ENCODE measurements around the gene WDR31.
"Not testable (repeated sequence)": the region's sequence is repeated elsewhere in the genome, so short reads cannot be mapped to it uniquely, and the experiment has no call there.

WDR31 gene

DNA sequence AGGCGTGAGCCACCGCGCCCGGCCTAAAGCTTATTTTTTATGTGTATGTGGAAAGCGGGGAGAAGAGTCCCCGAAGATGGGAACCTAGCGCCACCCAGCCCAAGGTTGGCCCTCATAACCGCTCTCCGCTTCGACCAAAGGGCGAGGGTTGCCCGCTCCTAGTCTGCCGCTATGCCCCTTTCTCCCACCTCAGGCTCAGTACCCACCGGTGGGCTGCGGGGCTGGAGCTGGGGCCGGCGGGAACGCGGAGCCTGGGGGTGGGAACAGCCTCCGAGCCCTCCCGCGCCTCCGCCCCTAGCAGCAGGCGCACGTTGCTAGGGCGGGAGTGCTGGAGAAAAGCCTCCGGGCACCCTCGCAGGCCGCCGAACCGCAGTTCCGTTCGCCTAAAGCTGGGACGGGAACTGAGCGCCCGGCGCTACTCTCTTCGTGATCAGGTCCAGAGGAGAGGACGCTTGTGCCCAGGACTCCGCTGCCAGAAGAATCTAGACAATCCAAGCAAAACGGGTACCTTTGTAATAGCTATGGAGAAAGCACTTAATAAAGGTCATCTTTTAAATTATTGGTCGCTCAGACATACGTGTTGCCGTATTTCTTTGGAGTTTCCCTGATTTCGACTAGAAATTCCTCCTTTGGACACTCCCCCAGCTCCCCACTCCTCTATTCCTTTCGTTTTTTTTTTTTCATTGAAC is at the start of gene WDR31:
TSS of gene WDR31 (minus strand) at position 265 of the 689 bp plus-strand sequence. CDS start 8,253 bp downstream, outside the sequence.
- TF ChIP-seq, protein P1, sequence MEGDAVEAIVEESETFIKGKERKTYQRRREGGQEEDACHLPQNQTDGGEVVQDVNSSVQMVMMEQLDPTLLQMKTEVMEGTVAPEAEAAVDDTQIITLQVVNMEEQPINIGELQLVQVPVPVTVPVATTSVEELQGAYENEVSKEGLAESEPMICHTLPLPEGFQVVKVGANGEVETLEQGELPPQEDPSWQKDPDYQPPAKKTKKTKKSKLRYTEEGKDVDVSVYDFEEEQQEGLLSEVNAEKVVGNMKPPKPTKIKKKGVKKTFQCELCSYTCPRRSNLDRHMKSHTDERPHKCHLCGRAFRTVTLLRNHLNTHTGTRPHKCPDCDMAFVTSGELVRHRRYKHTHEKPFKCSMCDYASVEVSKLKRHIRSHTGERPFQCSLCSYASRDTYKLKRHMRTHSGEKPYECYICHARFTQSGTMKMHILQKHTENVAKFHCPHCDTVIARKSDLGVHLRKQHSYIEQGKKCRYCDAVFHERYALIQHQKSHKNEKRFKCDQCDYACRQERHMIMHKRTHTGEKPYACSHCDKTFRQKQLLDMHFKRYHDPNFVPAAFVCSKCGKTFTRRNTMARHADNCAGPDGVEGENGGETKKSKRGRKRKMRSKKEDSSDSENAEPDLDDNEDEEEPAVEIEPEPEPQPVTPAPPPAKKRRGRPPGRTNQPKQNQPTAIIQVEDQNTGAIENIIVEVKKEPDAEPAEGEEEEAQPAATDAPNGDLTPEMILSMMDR (conservative IDR thresholded peaks at IDR 0.05; ENCODE audit: low read length), result no peak
- DNase-seq (ENCODE audit: low read depth), result peak; percentile 89
- peak within 1 kb of the TSS; percentile 94 for H3K4me3 ChIP-seq (ENCODE audit: low read length)

DNA sequence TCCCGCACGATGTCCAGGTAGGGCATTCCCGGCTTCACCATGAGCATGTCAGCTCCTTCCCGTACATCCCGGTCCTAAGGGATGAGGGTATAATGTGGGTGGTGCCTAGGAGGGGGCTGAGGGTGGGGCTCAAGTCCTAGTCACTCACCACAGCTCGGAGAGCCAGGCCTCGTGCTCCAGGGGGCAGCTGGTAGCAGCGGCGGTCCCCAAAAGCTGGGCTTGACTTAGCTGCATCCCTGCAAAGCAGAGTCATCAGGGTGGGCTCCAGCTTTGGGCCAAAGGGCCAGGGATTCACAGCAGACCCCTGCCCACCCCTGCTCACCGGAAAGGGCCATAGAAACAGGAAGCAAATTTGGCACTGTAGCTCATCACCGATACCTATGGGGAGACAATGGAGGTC is 49.4 kb upstream of the WDR31 start:
- H3K4me3 ChIP-seq (ENCODE audit: low read length), result no peak overlapping the region
- TF ChIP-seq, protein P1 (conservative IDR thresholded peaks at IDR 0.05; ENCODE audit: low read length), result no peak
- DNase-seq (ENCODE audit: low read depth), result no peak

DNA sequence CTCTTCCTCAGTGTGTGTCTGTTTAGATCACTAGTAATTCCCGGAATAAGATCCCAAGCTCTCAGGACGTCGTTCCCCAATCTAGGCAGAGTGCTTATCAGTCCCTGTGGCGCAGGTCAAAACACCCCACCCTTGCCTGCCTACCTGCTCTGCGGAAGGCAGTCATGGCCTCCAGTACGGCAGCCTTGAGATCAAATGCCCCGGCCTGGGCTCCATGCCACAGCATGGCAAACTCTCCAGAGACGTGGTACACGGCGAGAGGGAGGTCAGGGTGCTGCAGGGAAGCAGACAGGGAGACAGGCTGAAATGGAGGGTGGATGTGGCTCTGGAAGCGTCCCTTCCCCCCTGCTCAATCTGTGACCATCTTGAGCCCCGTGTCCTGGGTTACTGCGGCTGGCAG is 48.8 kb upstream of the WDR31 start:
- no peak for DNase-seq (ENCODE audit: low read depth)
- no peak overlapping the region for H3K4me3 ChIP-seq (ENCODE audit: low read length)
- TF ChIP-seq, protein P1 (conservative IDR thresholded peaks at IDR 0.05; ENCODE audit: low read length), result no peak

DNA sequence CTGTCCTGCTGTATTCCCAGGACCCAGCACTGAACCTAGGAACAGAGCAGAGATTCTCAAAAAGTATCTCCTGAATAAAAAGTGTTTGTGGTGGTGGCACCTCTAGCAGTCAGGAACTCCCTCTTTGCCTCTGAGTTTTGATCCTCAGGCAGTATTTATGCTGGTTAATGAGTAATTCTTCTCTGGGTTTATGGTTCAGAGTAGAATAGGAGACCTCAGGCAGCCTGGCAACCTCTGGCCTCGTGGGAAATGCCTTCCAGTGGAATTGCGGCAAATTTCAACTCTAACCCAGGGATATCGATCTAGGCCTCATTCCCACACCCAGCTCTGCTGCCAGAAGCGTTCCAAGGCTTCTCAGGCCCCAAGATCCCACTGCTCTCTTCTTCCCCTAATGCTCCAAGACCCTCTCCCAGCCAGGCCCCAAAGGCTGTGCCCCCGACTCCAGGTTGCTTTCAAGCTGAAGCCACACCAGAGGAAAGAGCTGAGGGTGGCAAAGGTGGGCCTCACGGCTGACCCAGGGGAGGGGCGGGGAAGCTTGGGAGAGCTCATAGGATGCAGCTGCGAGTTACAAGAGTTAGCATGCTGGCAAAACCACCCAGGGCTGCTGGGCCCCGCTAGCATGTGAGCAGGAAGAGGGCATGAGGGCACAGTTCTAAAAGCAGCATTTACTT is 47.6 kb upstream of the WDR31 start:
- H3K4me3 ChIP-seq (ENCODE audit: low read length), result no peak overlapping the region
- TF ChIP-seq, protein P1 (conservative IDR thresholded peaks at IDR 0.05; ENCODE audit: low read length), result no peak
- no peak for DNase-seq (ENCODE audit: low read depth)

DNA sequence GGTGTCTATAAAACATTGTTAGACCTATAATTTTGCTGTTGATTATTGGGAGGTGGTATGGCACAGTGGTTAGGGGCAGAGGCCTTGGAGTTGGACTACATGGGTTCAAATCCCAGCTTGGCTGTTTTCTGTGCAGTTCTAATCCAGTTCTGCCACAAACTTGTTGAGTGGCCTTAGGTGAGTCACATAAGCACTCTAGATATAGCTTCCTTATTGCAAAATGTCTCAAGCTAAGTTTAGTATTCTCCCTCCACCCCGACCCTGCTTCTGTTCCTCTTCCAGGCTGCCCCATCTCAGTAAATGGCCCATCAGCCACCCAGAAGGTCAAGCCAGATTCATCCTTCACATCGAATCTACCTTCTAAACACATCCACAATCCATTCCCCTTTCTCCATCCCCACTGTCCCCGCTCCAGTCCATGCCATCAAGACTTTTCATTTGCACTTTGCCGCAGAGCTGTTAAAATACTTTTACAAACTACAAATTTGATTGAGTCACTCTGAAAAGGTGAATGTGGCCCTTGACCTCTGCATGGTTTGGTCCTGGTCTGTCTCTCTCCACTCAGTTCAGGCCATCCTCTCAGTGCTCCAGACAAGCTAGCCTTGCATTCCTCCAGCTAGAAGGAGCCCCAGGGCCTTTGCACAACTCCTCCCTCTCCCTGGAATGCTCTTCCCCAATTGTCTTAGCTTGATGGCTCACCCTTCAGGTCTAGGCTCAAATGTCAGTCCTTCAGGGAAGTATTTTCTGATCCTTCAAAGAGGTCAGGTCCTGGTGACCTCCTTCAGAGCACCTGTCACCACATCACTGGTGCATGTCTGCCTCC is 46.7 kb upstream of the WDR31 start:
- H3K4me3 ChIP-seq (ENCODE audit: low read length), result no peak overlapping the region
- TF ChIP-seq, protein P1 (conservative IDR thresholded peaks at IDR 0.05; ENCODE audit: low read length), result no peak
- no peak for DNase-seq (ENCODE audit: low read depth)

DNA sequence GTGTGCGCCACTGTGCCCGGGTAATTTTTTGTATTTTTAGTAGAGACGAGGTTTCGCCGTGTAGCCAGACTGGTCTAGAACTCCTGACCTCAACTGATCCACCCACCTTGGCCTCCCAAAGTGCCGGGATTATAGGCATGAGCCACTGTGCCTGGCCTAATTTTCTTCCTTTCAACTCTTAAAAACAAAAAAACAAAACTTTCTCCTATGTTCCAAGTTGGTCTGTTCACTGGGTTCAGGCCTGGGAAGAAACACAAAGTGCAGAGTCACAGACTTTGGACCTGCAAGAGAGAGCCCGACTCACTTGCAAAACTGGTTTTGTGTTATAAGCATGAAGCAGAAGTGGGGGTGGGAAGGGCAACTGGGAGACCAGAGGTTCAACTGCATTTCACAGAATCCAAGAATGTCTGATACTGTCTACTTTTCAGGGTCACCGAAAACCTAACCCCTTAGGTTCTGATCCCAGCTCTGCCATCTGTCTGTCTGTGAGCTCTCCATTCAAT is 41.9 kb upstream of the WDR31 start:
- no peak for DNase-seq (ENCODE audit: low read depth)
- TF ChIP-seq, protein P1 (conservative IDR thresholded peaks at IDR 0.05; ENCODE audit: low read length), result no peak
- H3K4me3 ChIP-seq (ENCODE audit: low read length), result no peak overlapping the region

DNA sequence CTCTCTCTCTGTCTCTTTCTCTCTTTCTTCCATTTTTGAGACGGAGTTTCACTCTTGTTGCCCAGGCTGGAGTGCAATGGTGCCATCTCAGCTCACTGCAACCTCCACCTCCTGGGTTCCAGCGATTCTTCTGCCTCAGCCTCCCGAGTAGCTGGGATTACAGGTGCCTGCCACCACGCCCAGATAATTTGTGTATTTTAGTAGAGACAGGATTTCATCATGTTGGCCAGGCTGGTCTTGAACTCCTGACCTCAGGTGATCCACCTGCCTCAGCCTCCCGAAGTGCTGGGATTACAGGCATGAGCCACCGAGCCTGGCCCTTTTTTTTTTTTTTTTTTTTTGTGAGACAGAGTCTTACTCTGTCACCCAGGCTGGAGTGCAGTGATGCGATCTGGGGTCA is 41.4 kb upstream of the WDR31 start:
- not testable (repeated sequence) for DNase-seq (ENCODE audit: low read depth)

More for the DNA sequence above, 41.4 kb upstream of the WDR31 start:
- not testable (repeated sequence) for H3K4me3 ChIP-seq (ENCODE audit: low read length)

All from AG10803 (cell line).